PFSK-1 (cell line): ENCODE data around the gene VCPKMT.

Experiments
- FOXP2 ChIP-seq: optimal IDR thresholded peaks from 2 replicates; pipeline ENCODE3; 2011; ENCODE audit warnings: borderline replicate concordance, control low read depth, inconsistent platforms; ENCODE audit not compliant: insufficient read depth; ENCODE audit errors: extremely low read length, extremely low read depth
- POLR2AphosphoS5 ChIP-seq: IDR thresholded peaks from 2 replicates; pipeline ENCODE4 v1.6.1; 2012; ENCODE audit warnings: low read depth, mild to moderate bottlenecking, control low read depth, low read length, moderate library complexity
- REST ChIP-seq, 2 experiments: IDR thresholded peaks; 2 replicates each; pipeline versions ENCODE4 v1.6.1 to v1.8.0; 2011 to 2012; ENCODE audit warnings: low read depth in 2 of 2, low read length in 2 of 2, control low read depth in 1 of 2, inconsistent platforms in 1 of 2, mild to moderate bottlenecking in 1 of 2, moderate library complexity in 1 of 2; ENCODE audit not compliant: insufficient read depth in 1 of 2
- SIN3A ChIP-seq: IDR thresholded peaks from 2 replicates; pipeline ENCODE4 v1.6.1; 2012; ENCODE audit warnings: mild to moderate bottlenecking, low read length, moderate library complexity, borderline replicate concordance; ENCODE audit not compliant: insufficient read depth
- TAF1 ChIP-seq: IDR thresholded peaks from 2 replicates; pipeline ENCODE4 v1.6.1; 2012; ENCODE audit warnings: low read length, control low read depth, borderline replicate concordance; ENCODE audit not compliant: insufficient read depth

- TF ChIP-seq REST (IDR thresholded peaks at IDR 0.05; ENCODE audit: insufficient read depth in 1 of 2, low read depth in 2 of 2, low read length in 2 of 2) (no peak), FOXP2 (no peak), POLR2AphosphoS5 (no peak), TAF1 (no peak), SIN3A (no peak)
These were observed 12.8 kb downstream of the VCPKMT start for GRCh38 chr14:50103558-50103957.
